Measurements from ENCODE around the gene ZNF185. TPM values are rescaled to one million over a fixed set of nuclear protein-coding genes. Genes with fewer than 3 reads are reported as not detected.
A peak's percentile ranks its signal among the peaks of the same experiment; 100 is the strongest.

ZNF185 gene
- total RNA-seq, 2 donors from 2014 or later: 8.1 to 8.5 TPM

DNA sequence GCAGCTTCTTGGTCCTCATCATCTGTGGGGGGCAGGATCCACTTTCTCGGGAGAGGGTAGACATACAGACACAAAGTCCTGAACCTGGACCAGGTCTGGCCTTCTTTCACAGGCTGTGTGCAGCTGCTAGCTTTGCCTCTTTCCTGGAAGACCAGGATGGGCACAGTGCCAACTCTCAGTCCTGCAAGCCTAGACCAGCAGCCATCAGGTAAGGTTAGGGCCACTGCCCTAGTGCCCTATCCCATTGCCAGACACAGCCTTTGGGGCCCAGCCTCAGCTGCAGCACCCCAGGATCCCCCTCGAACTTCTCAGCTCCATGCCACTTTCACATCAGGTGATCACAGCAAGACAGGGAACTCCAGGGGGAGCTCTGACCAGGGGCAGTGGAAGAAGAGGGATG lies 38.4 kb downstream of the ZNF185 start:
- no peak for DNase-seq (ENCODE audit: low spot score)
- H3K27me3 ChIP-seq (replicated peaks; ENCODE audit: insufficient read depth): no peaks in the 10 kb centered on the region
- TF ChIP-seq, protein P1, sequence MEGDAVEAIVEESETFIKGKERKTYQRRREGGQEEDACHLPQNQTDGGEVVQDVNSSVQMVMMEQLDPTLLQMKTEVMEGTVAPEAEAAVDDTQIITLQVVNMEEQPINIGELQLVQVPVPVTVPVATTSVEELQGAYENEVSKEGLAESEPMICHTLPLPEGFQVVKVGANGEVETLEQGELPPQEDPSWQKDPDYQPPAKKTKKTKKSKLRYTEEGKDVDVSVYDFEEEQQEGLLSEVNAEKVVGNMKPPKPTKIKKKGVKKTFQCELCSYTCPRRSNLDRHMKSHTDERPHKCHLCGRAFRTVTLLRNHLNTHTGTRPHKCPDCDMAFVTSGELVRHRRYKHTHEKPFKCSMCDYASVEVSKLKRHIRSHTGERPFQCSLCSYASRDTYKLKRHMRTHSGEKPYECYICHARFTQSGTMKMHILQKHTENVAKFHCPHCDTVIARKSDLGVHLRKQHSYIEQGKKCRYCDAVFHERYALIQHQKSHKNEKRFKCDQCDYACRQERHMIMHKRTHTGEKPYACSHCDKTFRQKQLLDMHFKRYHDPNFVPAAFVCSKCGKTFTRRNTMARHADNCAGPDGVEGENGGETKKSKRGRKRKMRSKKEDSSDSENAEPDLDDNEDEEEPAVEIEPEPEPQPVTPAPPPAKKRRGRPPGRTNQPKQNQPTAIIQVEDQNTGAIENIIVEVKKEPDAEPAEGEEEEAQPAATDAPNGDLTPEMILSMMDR (IDR thresholded peaks at IDR 0.05): no peak

DNA sequence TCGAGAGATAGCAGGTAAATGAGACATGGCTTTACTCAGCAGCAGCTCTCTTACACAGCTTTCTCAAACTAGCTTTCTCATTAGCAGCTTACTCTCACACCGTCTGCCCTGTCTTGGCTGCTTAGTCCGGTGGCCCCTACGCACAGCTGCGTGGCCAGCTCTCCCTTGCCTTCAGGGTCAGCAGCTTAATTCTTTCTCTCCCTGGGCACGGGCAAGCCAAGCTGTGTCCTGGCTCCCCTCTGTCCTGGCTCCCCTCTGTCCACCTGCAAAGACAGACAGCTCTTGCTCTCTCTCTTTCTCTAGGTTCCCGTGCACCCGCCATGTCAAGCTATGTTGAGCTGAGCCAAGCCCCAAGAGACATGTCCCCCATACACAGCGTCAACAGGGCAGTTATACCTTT lies 39.4 kb downstream of the ZNF185 start:
- Histone ChIP-seq H3K4me3 (no peak overlapping the region), H3K9me3 (no peaks in the 10 kb centered on the region), H3K27ac (no peak overlapping the region), H3K27me3 (replicated peaks; ENCODE audit: insufficient read depth) (no peaks in the 10 kb centered on the region), H3K4me1 (ENCODE audit: control insufficient read depth in 1 of 2, low read depth in 2 of 2) (peaks cover 0 to 4% of the 10 kb centered on the region in 2 donors), H3K36me3 (no peaks in the 10 kb centered on the region)
- ATAC-seq (ENCODE audit: insufficient number of reproducible peaks, low FRiP score, low read depth) (no peak), DNase-seq (ENCODE audit: low spot score) (no peak)
- TF ChIP-seq, protein P1 (IDR thresholded peaks at IDR 0.05): no peak

More for the DNA sequence above, 38.4 kb downstream of the ZNF185 start:
- ATAC-seq (ENCODE audit: insufficient number of reproducible peaks, low FRiP score, low read depth): no peak
- Histone ChIP-seq H3K4me3 (no peak overlapping the region), H3K9me3 (no peaks in the 10 kb centered on the region), H3K27ac (no peak overlapping the region), H3K4me1 (ENCODE audit: control insufficient read depth in 1 of 2, low read depth in 2 of 2) (no peaks in the 10 kb centered on the region), H3K36me3 (no peaks in the 10 kb centered on the region)

DNA sequence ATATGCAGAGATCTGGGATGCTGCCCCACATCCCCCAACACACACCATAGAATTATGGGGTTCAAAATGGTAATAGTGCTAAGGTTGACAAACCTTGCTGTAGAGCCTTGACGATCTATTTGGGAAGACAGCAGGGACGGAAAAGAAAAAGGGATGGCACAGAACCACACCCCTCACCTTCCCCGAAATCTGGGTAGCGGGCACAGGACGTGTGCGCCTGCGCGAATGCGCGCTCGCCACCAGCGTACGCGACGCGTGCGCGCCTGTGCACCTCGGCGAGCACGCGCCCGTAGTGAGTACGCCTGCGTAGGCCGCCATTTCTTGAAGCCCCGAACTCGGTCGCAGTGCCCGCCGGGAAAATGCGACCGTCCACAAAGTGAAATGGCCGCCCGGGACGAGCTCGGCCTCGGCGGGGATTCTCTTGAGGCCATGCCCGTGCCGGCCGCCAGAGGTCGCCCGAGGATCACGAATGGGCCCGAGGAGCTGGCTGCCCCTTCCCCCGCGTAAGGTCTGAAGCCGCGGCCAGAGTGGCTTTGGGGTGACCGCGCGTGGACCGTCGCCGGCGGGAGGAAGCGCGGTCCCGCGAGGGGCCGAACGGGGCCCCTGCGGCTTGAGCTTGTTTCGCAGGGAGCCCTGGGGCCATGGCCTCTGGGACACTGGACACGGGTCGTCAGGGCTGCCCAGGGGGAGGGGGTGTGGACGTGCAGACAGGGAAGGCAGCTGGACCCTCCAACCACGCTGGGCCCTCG lies 43.6 kb downstream of the ZNF185 start:
- Histone ChIP-seq H3K36me3 (no peaks in the 10 kb centered on the region), H3K4me1 (ENCODE audit: control insufficient read depth in 1 of 2, low read depth in 2 of 2) (peaks cover 0 to 6% of the 10 kb centered on the region in 2 donors), H3K9me3 (no peaks in the 10 kb centered on the region), H3K27ac (peak overlapping the region; percentile 50 to 70), H3K4me3 (peak overlapping the region; percentile 71), H3K27me3 (replicated peaks; ENCODE audit: insufficient read depth) (no peaks in the 10 kb centered on the region)
- TF ChIP-seq, protein P1 (IDR thresholded peaks at IDR 0.05): peak; percentile 79
- peak; percentile 81 for ATAC-seq (ENCODE audit: insufficient number of reproducible peaks, low FRiP score, low read depth)
- peak; percentile 51 for DNase-seq (ENCODE audit: low spot score)

DNA sequence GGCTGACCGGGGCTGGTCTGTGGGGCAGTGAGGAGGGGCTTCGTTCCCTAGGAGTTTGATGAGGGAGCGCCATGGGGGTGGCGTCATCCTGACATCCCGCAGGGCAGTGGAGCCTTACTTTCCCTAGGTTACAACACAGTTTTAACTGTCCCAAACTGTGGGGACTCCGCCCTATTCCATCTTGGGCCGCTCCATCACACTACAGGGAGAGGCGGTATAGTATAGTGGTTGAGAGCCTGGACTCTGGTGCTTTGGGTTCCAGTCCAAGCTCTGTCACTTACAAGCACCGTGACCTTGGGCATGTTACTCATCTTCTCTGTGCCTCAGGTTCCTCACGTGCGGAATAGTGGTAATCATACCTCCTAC lies 44.2 kb downstream of the ZNF185 start:
- no peaks in the 10 kb centered on the region for H3K36me3 ChIP-seq
- DNase-seq (ENCODE audit: low spot score) (no peak), ATAC-seq (ENCODE audit: insufficient number of reproducible peaks, low FRiP score, low read depth) (peak; percentile 12)
- H3K4me3 ChIP-seq: peak overlapping the region; percentile 71
- H3K9me3 ChIP-seq: no peaks in the 10 kb centered on the region
- peak overlapping the region; percentile 50 to 70 for H3K27ac ChIP-seq
- no peaks in the 10 kb centered on the region for H3K27me3 ChIP-seq (replicated peaks; ENCODE audit: insufficient read depth)
- H3K4me1 ChIP-seq (ENCODE audit: control insufficient read depth in 1 of 2, low read depth in 2 of 2): peaks cover 0 to 6% of the 10 kb centered on the region in 2 donors
- TF ChIP-seq, protein P1 (IDR thresholded peaks at IDR 0.05): no peak

DNA sequence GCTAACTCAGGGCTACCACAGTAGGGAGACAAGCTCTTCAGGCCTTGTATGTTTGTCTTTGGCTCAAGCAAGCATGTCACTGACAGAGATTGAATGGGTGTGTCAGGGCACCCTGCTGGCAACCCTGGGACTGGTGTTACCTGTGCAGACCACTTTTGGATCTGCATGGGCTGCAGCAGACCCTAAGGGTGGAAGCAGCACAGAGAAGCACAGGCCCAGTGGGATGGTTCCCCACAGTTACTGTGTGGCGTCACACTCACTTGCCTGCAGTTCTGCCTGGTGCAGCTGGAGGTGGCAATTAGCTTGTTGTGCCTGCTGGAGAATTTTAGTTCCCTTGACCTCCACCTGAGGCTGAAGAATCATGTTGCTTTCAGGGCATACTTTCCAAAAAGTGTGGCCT lies 46.0 kb downstream of the ZNF185 start:
- DNase-seq (ENCODE audit: low spot score): no peak
- Histone ChIP-seq H3K27me3 (replicated peaks; ENCODE audit: insufficient read depth) (no peaks in the 10 kb centered on the region), H3K27ac (no peak overlapping the region), H3K4me1 (ENCODE audit: control insufficient read depth in 1 of 2, low read depth in 2 of 2) (peaks cover 0 to 6% of the 10 kb centered on the region in 2 donors), H3K4me3 (no peak overlapping the region), H3K9me3 (no peaks in the 10 kb centered on the region), H3K36me3 (no peaks in the 10 kb centered on the region)
- TF ChIP-seq, protein P1 (IDR thresholded peaks at IDR 0.05): no peak
- ATAC-seq (ENCODE audit: insufficient number of reproducible peaks, low FRiP score, low read depth): no peak

All from thoracic aorta (tissue), 2 donors.